ENCODE data around the gene ERCC6. TPM values are rescaled to one million over a fixed set of nuclear protein-coding genes. Genes with fewer than 3 reads are reported as not detected.

The ERCC6 gene
- total RNA-seq, 1 donor from 2014 or later: 32.7 TPM

Other genes starting within 250 kb of the ERCC6 start
- not detected in 2 replicates for gene C10orf71, start 240.0 kb downstream of the ERCC6 start, total RNA-seq
- gene DRGX, start 143.0 kb downstream of the ERCC6 start, total RNA-seq: not detected in 2 replicates
- gene SLC18A3, start 71.2 kb upstream of the ERCC6 start, total RNA-seq: not detected in 2 replicates
- 0.14 TPM in 1 of 2 replicates, not detected in the other for gene CHAT, start 74.9 kb upstream of the ERCC6 start, total RNA-seq
- not detected in 2 replicates for gene C10orf53, start 140.5 kb upstream of the ERCC6 start, total RNA-seq
- gene OGDHL, start 223.2 kb upstream of the ERCC6 start, total RNA-seq: 0.20 and 0.36 TPM in 2 replicates

Measured in T-helper 2 cell treated with Interferon-gamma antibody and Interleukin-4, amounts not matched to agents 100 ng/mL and 5 ng/mL, for 36 hours (primary cell).